GM23248 (cell line): ENCODE results near the gene ERG.

Source experiments
- EZH2 ChIP-seq: fragments of 200-600 bp; sonication (generic); IDR thresholded peaks from 2 replicates; pipeline ENCODE4 v1.6.1; 2018; ENCODE audit warnings: antibody characterized with exemption, mild to moderate bottlenecking; ENCODE audit not compliant: insufficient read depth, poor library complexity, severe bottlenecking
- EZH2phosphoT487 ChIP-seq: fragments of 200-600 bp; sonication (generic); IDR thresholded peaks from 2 replicates; pipeline ENCODE4 v1.6.1; 2018; ENCODE audit warnings: antibody characterized with exemption, moderate library complexity, mild to moderate bottlenecking, low read depth; ENCODE audit not compliant: insufficient read depth

DNA sequence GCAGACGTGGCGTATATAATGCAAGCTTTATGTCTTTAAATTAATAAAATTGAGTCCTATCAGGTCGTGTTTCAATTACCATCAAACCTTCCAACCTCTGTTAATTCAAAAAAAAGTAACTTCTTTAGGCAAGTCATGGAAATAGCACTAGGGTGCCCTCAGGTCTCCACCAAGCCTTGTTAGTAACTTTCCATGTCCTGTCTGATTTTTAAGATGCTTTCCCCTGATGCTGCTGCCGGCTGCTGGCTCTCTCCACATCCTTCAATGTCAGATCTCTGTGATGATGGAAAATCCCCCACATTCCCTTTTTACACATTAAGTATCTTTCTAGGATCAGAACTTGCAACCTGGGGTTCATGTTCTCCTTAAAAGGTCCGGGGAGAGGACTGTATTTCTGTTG, 3.0 kb downstream of the ERG start:
- TF ChIP-seq EZH2: no peak
- TF ChIP-seq EZH2phosphoT487: no peak
